HS-5 (cell line): Measurements from ENCODE around the gene RASGRP3.
"Not testable (repeated sequence)": the region's sequence is repeated elsewhere in the genome, so short reads cannot be mapped to it uniquely, and the experiment has no call there.

Experiments
- DNase-seq: peaks from one replicate; pipeline ENCODE4 v3.0.0-alpha.2; 2012; ENCODE audit warnings: low read depth

The RASGRP3 gene, protein sequence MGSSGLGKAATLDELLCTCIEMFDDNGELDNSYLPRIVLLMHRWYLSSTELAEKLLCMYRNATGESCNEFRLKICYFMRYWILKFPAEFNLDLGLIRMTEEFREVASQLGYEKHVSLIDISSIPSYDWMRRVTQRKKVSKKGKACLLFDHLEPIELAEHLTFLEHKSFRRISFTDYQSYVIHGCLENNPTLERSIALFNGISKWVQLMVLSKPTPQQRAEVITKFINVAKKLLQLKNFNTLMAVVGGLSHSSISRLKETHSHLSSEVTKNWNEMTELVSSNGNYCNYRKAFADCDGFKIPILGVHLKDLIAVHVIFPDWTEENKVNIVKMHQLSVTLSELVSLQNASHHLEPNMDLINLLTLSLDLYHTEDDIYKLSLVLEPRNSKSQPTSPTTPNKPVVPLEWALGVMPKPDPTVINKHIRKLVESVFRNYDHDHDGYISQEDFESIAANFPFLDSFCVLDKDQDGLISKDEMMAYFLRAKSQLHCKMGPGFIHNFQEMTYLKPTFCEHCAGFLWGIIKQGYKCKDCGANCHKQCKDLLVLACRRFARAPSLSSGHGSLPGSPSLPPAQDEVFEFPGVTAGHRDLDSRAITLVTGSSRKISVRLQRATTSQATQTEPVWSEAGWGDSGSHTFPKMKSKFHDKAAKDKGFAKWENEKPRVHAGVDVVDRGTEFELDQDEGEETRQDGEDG

DNA sequence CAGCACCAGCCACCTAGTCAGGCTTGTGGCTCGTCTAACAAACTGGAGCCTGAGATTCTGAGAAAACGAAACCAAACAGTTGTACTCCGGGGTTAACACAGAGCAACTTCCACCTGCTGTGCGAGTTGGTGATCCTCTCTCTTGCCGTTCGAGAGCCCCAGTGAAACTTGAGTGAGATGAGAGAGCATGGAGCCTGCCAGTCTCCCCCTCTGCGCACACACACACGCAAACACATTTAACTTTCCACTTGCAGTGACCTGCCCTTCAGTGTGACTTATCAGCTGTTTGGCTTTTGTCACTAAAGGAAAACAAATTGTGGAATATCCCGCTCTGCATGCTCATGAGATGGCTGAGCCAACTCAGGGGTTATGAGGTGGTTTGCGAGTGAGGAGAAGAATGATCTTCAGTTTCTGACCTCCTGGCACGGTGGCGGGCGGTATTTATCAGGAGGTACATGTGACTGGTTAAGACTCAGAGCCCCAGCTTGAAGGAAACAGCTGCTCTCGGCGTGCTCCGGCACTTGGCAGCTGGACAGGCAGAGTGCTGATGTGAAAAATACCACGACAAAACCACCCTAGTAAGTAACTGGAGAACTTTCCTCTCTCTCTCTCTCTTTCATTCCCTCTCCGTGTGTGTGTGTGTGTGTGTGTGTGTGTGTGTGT lies at the start of gene RASGRP3:
TSS of gene RASGRP3 (plus strand) at position 519 of the 662 bp plus-strand sequence. CDS start 38,488 bp downstream, outside the sequence.
- DNase-seq, result peak; percentile 70

DNA sequence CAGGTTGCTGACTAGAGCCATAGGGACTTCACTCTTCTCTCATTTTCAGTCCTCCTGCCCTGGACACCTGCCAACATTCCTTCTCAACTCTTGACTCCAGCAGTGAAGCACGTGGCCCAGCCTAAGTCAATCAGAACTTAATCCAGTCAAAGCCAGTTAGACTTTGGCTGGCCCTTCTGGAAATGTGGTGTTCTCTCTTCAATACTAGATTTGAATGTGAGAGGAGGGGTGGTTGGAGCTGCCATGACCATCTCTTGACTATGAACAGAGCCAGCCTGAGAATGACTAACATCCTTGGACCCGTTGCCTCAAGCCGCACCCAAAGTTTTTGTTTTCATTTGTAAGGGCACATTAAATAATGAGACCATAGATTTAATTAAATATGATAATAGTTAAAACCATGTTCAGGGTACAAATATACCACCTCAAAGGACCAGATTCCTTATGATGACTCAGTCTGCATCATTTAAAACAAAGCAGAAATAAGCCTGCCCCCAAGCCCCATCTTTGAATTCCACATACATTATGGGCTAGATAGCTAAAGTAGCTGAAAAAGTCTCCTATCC lies 49.7 kb upstream of the RASGRP3 start:
- DNase-seq, result peak; percentile 35

DNA sequence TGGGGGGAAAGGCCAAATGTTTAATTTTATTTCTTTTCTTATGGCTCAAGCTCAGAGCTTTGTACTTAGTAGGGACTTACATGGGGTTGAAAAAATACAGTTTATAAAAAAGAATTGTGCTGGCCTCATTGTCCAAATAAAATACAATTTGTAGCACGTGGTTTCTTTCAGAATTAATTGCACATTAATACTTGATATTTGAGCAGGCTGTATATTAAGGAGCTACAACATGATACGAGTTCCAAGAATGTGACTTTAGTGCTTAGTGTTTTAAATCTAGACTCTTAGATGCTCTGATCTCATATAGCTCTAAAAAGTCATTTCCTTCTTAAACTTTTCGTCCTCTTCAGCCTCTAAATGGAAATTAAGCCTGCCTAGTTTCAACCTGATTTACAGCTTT lies 46.4 kb upstream of the RASGRP3 start:
- DNase-seq, result no peak

DNA sequence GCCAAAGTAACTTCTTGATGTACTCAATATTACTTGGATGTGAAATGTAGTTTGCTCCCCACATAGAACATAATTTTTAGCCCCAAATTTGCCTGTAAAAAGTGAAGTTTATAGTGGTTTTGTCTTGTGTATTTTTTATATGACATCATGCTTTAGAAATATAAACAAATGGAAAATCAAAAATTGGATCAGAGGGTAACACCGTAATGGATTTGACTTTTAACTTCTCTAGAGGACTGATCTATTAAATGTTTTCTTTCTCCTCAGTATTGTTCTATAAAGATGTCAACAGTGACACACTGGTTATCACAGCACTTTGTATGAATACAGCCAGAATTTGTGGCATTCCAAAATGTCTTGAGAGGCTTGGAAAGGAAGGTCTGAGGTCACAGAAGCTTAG lies 45.6 kb upstream of the RASGRP3 start:
- DNase-seq, result no peak

DNA sequence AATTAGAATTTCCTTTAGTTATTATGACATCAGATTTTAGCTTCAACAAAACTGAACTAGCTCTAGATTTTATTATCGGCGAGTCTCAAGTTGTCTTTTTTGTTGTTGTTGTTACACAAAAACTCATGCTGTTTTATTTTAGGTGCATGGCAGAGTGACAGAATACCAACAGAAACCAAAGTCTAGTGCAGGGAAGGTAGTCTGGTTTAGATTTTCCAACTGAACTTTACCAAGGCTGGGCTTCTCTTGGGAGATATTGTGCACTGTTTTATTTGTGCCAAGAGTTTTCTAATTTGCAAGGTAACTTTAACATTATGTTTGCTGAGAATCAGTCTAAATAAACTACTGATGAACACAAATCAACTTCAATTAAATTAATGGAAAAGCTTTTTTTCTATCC lies 43.6 kb upstream of the RASGRP3 start:
- DNase-seq, result no peak

DNA sequence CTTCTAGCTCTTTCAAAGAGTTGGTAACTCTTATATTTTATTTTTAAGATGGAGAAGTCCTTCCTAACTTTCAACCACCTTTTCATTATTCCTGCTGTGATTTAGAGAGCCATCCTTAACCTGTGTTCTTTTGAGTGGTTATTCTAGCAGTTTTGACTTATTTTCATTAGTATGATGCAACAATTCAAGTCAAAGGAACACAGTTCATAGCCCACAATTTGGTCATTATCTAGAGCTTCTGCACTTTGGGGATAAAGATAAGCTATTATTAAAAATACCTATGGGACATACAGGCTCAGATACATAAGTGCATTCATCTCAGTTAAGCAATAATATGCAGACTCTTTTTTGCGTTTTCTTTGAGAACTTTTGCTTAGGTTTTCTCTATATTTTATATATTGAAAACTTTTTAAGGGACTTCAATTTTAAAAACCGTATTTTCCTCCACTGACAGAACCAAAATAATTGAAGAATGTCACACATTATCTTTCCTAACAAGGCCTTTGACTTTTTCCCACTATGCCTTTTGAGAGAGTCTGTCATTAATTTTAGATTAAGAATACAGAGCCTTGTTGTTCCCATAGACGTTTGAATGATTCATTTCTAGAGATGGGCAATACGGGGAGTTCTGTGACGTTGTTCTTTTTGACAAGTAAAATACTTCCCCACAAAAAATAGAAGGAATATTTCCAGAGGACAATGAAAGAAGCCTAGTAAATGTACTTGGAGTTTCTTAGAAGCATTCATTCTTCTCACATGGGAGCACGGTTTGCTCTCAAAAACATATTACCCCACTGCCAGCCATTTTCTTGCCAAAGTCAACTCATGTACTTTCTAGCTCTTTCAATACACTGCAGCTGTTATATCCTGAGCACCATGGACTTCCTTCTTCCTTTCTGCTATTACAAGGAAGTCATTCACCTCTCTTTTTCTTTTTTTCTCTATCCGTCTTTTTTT lies 42.9 kb upstream of the RASGRP3 start:
- DNase-seq, result no peak

DNA sequence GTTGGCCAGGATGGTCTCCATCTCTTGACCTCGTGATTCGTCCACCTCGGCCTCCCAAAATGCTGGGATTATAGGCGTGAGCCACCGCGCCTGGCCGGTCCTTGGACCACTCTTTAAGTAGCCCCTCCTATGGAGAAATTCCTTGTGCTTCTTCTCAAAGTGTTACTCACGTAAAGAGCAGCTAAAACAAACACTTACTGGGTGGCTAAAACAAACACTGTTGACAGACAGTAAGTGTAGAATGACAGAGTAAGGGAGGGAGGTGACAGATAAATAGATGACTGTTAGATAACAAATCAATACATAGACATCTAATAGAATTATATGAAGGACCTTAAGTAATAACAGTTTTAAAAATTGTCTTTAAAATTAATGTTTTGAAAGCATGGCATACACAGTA lies 40.9 kb upstream of the RASGRP3 start:
- DNase-seq, result no peak

DNA sequence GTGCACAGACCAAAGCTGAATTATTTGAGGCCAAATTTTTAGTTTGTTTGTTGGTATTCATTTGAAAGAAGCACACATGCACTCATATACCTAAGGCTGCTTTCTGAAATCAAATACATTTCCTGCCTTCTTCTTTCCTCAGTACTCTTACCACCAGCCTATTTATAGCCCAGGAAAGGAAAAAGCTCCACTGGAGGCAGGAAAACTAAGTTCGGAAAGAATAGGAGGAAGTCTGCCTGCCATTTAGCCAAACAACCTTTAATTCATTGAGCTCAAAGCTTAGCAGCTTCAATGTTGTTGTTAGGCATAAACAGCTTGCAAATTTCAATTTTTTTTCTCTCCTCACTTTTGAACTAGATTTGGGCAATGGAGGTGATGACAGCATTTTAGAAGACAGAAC lies 40.4 kb upstream of the RASGRP3 start:
- no peak for DNase-seq

DNA sequence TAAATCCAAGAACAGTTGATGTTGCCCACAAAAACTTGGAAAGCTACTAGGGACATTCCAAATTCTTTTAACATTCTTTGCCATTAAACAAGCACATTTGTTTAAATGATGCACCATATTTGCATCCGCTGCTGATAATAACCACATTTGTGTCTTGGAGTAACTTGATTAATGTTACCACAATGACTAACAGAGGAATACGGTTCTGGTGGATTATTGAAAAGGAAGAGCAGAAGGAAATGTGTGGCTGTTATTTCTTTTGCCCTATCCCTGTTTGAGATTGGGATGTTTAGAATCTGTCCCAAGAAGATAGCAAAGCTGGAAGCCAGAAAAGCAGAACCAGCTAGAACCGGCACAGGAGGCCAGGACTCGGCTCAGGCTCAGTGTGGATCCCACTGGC lies 39.2 kb upstream of the RASGRP3 start:
- DNase-seq, result peak; percentile 91

DNA sequence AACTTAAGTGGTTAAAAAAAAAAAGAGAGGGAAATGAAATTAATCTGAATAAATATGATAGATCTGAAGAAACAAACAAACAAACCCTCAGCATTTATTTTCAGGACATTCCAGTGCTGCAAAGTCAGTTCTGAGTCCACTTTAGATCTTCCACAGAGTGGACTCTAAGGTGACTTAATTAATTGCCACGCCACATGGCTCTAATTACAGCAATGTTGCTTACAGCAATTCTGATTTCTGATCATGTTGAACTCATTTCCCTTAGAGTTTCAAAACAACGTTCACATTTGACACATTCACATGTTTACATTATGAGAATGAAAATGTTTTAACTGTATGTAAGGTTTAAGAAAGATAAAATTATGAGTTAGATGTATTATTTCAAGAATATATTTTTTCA lies 38.6 kb upstream of the RASGRP3 start:
- peak; percentile 33 for DNase-seq

DNA sequence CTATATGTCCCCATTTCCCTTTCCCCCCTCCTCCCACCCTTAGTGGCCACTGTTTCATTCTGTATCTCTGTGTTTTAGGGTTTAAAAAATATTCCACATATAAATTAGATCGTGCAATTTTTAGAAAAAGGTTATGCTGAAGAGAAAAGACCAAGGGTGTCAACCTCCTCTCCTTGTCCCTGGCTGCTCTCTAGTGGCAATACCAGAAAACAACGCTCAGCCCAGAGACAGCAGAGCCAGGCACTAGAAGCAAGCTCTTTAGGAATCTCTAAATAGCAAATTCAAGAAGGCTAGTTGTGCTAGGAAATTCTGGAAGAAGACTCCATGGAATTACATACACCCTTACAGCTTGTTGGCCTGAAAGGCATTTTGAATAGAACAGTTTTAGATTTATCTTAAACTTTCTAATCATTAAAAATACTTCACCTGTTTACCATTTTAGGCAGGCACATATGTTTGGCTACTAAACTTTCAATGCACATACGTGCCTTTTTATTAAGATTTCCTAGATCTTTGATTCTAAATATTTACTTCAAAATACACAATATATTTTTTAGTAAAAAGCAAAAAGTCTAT lies 35.1 kb upstream of the RASGRP3 start:
- DNase-seq, result peak; percentile 25

DNA sequence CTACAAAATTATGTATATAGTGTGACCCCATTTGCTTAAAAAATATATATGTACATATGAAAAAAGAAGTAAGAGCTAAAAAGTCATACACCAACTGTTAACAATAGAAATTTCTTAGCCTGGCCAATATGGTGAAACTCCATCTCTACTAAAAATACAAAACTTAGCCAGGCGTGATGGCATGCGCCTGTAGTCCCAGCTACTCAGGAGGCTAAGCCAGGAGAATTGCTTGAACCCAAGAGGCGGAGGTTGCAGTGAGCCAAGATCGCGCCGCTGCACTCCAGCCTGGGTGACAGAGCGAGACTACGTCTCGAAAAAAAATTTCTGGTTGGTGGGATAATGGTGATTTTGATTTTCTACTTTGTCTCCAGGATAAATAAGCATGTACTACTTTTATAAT lies 34.4 kb upstream of the RASGRP3 start:
- DNase-seq, result not testable (repeated sequence)

DNA sequence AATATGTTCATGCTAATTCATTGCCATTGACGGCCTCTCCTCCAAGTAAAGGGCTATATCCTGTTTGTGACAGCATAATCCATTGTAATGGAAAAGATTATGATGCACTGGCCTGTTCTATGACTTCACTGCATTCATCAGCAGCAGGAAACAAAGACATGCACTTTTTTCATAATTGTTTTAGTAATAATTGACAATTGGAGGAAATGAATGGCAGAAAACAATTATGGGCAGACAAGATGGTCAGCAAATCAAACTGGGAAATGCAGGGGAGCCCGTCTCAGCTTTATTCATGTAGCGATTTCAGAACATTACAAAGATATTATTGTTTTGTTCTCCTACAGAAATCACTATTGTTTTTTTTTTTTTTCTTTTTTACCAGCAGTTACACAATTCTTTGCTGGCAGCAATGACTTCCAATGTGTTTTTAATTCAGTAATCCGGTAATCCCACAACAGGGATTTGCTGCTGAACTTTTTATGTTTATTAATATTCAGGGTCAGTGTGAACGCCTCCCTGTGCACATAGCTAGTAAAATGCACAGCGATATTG lies 33.8 kb upstream of the RASGRP3 start:
- DNase-seq, result no peak

DNA sequence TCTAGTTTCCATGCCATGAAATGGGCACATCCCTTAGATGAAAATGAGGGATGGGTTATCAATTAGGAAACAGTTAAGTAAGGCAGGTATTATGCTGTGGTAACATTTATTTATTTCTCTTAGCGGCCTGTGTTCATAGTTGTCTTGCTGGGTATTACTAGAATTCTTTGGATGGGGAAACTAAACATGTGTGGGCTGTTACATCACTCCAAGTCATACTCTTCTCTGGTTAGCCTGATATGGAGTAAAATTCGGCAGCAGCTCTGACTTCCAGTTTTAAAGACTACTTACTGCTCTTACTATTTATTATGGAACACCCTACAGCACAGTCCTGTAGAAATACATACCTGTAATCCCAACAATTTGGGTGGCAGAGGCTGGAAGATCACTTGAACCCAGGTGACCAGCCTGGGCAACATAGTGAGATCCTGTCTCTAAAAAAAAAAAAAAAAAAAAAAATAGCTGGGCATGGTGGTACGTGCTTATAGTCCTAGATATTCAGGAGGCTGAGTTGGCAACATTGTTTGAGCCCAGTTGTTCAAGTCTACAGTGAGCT lies 33.1 kb upstream of the RASGRP3 start:
- no peak for DNase-seq

DNA sequence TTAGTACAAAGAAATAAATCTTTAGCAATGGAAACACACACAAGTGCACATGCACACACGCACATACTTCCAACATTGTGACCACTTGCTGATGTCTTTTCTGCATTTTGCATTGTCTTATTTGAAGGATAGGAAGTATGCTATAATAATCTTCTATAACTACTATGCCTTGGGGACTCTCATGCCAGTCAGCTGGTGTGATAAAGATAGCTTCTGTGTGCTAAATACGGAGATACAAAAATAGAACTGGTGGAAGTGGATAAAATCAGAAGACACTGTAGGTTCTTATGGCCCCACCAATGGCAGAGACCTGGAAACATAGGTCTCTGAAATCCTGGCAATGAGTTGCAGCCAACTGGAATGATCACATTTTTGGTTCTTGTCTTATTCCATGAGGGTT lies 31.5 kb upstream of the RASGRP3 start:
- no peak for DNase-seq

DNA sequence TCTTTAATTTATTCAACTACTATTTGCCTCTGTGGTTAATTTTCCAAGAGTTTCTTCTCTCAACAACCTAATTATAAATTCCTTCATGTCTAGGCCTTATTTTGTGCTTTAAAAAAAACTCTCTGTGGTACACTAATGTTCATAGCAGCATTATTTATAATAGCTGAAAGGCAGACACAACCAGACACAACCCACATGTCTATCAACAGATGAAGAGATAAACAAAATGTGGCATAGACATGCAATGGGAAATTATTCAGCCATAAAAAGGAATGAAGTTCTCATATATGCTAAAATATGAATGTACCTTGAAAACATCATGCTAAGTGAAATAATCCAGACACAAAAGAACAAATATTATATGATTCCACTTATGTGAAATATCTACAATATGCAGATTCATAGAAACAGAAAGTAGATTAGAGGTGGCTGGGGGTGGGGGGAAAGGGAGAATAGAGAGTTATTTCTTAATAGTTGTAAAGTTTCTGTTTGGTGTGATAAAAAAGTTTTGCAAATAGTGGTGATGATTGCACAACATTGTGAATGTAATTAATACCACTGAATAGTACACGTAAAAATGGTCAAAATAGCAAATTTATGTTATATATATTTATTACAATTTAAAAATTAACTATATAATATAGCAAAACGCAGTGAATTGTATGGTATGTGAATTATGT lies 28.1 kb upstream of the RASGRP3 start:
- no peak for DNase-seq

DNA sequence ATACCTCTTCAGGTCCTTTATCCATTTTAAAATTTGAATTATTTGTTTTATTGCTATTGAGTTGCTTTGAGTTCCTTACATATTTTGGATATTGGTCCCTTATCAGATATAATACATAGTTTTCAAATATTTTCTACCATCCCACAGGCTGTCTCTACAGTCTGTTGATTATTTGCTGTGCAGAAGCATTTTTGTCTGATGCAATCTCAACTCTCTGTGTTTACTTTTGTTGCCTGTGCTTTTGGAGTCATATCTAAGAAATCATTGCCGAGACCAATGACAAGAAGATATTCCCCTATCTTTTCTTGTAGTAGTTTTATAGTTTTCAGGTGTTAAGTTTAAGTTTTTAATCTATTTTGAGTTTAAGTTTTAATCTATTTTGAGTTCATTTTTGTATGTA lies 25.2 kb upstream of the RASGRP3 start:
- DNase-seq, result no peak

DNA sequence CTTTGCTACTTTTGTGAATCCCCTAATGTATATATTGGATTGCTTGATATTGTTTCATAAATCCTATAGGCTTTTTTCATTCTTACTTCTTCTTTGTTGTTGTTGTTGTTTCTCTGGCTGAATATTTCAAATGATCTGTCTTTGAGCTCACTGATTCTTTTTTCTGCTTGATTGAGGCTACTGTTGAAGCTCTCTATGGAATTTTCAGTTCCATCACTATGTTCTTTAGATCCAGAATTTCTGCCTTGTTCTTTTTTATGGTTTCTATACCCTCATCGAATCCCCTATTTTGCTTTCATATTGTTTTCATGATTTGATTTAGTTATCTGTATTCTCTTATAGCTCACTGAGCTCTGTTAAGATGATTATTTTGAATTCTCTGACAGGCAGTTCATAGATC lies 24.6 kb upstream of the RASGRP3 start:
- no peak for DNase-seq

DNA sequence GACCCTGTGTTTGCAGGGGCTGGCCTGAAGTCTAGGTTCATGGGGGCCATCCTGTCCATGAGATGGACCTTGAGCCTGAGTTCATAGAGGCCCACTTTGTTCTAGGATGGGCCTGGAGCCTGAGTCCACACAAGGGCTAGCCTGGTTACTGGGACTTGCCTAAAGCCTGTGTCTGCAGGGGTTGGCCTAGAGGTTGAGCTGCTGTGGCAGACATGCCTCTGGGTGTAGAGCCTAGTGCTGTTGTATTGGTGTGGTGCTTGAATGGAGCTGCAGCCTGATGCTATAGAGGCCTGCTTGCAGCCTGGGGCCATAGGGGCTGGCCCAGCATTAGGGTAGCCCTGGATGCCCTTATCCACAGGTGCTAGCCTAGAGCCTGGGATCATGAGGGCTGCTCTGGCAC lies 23.9 kb upstream of the RASGRP3 start:
- DNase-seq, result no peak

DNA sequence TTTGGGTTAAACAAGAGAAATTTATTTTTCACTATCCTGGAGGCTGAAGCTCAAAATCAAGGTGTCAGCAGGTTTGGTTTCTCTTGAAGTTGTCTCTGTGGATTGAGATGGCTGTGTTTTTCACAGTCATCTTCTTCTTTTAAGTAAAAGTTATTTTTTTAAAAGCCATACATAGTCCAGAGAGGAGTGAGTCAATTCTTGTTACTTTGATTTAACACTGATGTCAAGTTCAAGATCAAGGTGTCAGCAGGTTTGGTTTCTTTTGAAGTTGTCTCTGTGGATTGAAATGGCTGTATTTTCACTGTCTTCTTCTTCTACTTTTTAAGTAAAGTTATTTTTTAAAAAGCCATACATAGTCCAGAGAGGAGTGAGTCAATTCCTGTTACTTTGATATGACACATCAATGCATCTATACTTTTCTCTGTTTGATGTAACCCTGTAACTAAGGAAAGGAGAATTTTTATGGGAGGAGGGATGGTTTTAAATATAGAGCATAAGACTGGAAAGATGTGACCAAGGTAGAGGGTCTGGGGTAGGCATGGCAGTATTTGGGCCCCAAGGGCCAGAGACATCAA lies 22.5 kb upstream of the RASGRP3 start:
- DNase-seq, result no peak
